Activated gamma-delta T cell treated with anti-CD3 and anti-CD28 coated beads, Interleukin-2, amount 50 U/mL, for 16 hours (primary cell): ENCODE data around the gene EVA1C.
"Not testable (repeated sequence)": the region's sequence is repeated elsewhere in the genome, so short reads cannot be mapped to it uniquely, and the experiment has no call there.

Source experiments
- DNase-seq: peaks from one replicate; pipeline ENCODE4 v3.0.0-alpha.2; 2020; ENCODE audit warnings: low read depth

EVA1C gene

DNA sequence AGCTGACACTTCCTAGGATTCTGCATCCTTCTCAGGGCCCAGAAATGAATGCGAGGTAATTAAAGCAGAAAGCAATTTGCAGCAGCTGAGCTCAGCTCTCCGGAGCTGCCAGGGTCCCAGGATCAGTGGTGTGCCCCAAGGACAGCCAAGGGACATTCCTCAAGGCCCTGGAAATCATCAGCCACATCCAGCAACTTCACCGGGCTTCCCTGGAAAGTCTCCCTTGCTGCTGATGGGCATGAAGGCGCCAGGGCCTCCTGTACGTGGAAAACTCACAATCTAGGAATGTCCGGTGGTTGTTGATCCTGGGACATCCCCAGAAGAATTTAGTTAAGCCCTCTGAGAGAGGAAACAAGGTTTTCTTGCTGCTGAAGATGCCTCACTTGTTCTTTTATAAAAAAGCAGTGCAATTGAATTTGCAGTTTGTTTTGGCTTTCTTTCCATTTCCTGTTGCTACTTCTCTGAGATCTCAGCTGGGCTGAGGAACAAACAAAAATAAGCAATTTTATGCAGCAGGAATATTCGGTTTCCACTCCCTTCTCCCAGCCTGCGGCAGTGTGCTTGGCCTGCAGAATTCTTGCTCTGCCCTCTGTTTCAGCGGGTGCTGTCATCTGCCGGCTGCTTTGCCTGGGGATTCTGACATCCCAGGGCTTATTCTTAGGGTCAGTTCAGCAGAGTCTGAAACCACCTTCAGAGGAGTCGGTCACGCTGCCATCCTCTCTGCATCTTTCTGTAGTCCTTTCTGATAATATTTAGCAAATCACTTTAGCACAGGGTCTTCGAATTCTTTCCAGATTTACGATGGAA lies 86.9 kb downstream of the EVA1C start:
- DNase-seq: no peak

DNA sequence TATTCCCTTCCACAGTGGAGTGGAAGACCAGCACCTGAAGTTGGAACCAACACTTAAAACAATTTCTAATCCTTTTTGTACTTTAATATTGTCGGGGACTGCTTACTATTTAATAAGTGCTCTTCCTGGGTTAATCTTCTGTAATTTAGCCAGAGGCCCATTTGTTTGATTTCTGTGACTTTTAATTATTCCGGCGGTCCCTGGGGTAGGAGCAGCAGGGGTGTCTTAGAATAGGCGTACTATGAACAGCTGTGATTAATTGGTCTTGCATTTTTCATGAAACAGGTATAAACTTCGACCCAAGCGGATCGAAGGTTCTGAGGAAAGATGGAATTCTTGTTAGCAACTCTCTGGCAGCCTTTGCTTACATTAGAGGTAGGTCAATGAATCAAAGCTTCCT lies 91.1 kb downstream of the EVA1C start:
- DNase-seq: not testable (repeated sequence)

DNA sequence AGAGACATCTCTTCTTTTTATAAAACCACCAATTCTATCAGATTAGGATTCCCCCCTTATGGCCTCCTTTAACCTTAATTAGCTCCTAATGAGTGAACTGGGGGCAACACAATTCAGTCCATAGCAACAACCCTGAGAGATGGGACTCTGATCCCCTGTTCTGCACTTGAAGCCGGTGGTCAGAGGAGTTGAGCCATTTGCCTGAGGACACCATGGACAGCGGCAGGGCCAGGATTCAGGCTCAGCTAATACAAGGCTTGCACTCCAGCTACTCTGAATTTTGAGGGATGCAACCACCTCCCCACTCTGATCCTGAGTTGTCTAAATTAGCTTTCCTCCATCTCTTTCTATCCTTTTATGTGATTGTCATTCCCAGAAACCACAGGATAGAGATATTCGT lies 93.3 kb downstream of the EVA1C start:
- not testable (repeated sequence) for DNase-seq

DNA sequence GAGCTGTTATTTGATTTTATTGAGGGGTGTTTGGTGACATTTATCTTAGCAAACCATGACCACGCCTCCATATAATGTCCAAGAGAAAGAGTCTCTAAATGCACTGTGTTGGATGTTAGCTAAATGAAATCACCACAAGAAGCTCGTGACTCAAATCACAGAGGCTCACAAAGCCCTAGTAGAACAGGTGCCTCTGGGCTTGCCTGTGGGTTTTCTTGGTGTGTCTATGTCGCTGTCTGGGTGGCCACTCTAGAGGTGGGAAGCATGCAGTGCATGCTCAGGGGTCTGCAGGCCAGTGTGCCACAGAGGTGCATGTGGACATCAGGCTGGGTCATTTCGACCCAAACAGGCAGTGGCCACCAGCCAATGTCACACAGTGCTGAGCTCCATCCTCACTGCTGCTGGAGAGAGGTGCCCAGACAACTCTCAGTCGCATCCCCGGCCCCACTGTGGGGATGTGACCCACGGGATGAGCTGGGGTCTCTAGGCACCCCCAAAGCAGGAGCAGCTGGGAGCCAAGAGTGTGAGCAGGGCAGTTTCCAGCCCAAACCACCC lies 94.0 kb downstream of the EVA1C start:
- DNase-seq: not testable (repeated sequence)

DNA sequence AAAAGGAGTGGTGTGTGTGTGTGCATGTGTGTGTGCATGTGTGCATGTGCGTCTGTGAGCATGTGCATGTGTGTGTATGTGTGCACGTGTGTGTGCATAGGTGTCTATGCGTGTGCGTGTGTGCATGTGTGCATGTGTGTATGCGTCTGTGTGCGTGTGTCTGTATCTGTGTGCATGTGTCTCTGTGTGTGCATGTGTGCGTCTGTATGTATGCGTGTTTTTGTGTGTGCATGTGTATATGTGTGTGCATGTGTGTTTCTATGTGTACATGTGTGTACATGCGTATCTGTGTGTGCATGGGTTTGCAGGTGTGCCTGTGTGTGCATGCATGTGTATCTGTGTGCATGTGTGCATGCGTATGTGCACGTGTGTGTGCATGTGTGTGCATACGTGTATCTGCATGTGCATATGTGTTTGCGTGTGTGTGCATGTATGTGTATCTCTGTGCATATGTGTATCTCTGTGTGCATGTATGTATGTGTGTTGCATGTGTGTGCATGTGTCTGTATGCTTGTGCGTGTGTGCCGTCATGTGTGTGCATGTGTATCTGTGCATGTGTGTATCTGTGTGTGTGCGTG lies 94.9 kb downstream of the EVA1C start:
- DNase-seq: no peak

DNA sequence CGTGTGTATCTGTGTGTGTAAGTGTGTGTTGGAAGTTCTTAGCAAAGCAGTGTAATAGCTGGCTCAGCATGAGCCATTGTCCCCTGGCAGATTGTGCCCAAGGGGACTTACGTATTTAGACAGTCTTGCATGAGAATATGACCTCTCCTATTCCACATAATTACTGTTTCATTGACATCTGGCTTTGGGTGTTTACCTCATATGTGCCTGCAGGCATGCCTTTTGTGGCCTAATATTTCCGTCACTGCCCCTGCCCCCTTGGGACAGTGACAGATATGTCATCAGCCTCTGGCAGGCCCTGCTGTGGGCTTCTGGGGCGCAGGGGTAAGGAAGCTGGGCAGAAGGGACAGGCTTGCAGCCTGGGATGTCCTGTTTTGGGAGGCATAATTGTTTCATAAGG lies 95.5 kb downstream of the EVA1C start:
- DNase-seq: not testable (repeated sequence)

DNA sequence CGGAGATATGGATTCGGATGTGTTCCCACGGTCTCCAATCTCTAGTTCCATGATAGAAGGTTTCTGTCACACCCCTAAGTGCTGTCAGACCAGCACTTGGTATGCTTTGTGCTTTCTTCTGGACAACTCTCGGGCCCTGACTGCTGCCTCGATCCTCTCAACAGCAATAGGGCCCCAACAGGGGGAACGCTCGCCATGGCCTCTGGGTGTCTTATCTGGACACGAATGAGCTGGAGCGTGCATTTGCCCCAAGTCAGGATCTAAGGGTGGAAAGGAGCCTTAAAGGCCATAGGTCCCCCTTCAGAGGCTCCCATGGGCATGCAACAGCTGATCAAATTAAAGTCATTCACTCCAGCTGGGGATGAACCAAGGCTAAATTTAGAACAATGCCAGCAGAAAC lies 96.1 kb downstream of the EVA1C start:
- no peak for DNase-seq

DNA sequence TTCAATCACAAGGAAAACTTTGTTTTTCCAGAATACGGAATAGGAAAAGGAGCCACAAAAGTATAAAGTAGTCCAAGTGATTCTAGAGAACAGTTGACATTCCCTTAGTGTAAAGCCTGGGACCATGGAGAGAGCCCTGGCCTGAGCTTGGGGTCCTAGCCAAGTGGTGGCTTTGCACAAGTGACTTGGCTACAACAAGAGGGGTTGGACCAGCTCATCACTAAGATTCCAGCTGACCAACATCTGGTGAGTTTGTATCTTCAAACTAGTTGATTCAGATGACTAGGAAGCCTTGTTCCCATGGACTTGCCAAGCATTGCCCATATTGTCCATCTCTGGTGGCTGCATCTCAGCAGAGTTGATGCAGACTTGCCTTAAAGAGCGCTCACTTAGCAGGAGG lies 96.5 kb downstream of the EVA1C start:
- not testable (repeated sequence) for DNase-seq

DNA sequence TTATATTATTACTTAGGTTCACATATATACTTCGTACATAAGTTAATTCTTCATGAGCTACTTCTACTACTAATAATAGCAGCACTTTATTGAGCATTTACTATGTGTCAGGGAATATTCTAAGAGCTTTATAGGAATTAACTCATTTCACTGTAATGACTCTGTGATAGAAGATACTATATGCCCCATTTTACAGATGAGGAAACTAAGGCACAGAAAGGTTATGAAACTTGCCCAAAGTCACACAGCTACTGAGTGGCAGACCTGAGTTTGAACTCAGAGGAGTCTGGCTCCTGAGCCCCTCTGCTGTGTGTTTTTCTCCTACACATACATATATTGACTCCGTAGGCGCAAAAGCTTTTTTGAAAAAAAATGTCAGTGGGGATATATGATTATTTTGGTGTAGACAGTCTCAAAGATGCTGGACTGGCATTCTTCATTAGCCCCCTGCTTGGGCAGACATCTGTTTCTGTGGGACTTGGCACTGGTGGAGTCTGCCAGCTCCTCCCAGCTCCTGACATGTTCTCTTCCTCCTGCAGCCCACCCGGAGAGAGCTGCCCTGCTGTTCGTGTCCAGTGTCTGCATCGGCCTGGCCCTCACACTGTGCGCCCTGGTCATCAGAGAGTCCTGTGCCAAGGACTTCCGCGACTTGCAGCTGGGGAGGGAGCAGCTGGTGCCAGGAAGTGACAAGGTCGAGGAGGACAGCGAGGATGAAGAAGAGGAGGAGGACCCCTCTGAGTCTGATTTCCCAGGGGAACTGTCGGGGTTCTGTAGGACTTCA lies 102.0 kb downstream of the EVA1C start:
- DNase-seq: no peak

DNA sequence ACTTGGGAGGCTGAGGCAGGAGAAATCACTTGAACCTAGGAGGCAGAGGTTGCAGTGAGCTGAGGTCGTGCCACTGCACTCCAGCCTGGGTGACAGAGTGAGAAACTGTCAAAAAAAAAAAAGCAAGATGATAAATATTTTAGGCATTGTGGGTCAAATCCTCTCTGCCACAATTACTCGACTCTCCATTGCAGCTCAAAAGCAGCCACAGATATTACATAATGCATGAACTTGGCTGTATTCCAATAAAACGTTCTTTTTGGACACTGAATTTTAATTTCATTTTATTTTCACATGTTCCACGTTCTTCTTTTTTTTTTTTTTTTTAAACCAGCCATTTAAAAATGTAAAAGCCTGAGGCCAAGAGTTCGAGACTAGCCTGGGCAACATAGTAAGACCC lies 103.4 kb downstream of the EVA1C start:
- no peak for DNase-seq

DNA sequence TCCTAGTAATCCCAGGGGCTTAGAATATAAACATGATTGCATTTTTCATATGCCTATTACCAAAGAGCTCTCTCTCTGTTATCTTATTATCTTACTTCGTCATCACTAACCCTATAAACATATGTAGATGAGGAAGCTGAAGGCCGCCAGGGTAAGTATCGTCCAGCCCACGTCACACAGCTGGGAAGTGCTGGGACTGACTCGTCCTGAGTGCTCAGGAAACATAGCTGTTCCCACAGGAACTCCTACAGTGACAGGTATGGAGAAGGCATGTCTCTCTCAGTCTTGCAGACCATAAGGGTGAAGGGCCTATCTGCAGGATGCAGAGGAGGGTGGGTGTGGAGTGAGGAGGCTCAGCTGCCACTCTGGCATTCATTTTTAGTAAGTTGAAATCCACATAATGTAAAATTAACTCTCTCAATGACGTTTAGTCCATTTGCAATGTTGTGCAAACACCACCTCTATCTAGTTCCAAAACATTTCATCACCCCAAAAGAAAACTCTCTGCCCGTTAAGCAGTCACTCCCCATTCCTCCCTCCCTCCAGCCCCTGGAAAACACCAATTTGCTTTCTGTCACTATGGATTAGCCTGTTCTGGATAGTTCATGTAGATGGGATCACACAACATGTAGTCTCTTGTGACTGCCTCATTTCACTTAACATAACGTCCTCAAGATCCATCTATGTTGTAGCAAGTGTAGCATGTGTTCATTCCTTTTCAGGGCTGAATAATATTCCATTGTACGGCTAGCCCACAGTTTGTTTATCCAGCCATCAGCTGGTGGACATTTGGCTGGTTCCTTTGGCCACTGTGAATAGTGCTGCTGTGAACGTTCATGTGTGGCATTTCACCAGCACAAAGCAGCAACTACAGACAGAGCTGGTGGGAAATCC lies 104.5 kb downstream of the EVA1C start:
- no peak for DNase-seq

DNA sequence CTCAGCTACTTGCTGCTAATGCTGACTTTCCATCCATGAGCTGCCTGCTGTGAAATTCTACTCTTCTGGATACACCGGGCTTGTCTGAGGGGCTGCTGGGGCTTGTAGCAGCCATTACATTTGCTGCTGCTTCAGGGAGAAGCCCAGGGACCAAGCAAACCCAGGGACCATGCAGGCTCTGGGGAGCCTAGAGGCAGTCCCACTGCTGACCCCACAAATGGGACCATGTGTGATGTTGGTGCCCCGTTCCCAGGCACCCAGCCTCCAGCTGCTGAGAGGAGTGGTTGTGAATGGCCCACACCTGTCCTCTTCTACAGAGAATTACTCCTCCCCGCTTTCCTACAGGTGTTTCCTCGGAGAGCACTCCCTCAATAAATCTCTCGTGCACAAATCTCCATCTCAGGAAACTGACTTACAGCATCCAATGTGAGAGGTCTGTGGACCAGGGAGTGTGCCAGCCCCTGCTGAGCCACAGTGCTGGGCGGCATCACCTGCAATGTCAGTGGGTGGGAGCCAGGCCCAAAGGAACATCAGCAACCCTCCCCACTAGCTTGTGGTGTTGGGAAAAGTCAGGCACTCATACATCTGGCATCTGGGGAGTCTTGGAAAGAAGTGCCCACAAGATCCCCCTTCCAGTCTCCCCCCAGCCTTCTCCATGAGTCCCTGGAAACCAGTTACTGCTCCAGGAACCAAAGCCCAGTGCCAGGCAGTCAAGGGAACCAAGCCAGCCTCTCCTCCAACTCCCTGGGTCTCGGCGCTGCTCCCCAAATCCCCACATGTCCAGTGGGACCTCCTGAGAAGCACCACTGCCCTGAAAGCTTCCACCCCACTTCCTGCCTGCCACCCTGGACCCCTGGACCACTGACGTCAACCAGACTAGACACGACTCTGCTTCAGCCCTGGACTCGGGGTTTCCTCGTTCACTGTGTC lies 107.7 kb downstream of the EVA1C start:
- no peak for DNase-seq

DNA sequence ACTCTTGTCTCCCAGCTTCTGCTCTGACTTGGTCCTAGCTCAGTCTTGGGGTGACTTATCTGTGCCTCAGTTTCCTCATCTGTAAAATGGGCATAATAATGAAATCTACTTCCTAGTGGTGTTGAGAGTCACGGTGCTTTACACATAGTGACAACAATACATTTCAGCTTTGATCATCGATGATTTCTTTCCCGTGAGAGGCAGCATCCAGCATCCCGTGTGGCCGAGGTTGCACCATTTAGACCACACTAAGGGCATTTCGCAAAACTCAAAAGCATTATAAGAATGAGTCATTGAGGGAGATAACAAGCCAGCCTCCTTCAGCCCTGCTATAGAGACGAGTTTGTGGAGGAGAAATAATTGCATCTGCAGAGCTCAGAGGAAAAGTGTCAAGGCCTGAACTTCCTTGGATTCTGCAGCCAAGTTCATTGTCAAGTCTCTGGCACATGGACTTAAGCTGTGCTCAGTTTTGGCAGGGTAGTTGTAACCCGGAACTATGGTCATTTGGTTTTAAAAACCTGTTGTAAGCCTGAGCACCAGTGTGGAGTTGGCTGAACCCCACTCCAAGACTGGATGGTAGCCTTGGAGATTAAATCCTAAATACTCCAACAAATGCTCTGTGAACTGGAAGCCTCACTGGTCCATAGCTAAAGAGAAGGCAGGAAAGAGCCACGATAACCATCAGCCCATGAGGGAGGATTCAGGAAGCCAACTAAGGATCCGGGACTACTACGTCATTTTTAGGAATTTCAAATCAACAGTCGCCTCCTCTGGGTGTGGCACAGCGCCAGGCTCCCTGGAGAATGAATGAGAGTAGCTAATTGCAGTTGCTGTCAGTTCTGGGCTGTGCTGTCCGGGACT lies 108.6 kb downstream of the EVA1C start:
- DNase-seq: no peak

DNA sequence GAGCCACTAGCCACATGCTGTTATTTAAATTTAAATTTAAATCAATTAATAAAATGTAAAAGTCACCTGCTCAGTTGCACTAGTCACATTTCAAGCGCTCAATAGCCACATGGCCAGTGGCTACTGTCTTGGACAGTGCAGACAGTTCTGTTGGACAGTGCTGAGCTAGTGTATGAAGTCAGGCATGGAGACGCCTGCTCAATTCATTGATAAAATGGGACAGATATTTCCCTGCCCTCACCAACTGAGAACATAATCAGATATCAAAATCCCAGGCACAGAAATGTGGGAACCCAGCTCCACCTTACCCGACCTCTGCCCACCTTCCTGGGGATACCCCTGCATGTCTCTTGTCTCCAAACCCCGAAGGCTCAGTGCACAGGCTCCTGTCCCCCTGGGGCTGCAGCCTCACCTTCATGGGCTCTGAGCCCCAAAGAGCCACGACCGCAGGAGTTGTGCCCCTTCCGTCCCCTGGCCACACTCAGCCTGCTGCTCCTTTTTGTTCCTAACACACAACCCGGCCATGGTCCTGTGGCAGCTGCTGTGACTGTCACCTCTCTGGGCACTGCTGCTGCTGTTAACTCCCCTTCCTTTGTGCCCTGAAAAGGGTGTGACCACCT lies 109.3 kb downstream of the EVA1C start:
- DNase-seq: no peak

DNA sequence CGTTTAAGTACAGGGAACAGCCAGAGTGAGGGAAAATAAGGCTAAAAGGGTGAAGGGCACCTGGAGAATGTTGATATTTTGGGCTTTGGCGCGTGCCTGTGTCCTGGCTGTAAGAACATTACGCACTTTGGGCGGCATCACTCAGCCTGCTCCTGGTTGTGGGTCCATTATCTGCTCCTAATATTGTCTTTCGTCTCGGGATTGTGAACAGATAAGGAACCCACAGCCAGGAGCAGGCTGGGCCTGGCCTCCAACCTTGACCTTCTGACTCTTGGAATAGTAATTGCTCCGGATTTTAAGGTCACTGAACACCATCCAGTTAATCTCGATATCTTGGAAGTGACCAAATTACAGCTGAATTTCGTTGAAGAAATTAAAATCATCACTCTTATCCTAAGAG lies 111.0 kb downstream of the EVA1C start:
- no peak for DNase-seq

DNA sequence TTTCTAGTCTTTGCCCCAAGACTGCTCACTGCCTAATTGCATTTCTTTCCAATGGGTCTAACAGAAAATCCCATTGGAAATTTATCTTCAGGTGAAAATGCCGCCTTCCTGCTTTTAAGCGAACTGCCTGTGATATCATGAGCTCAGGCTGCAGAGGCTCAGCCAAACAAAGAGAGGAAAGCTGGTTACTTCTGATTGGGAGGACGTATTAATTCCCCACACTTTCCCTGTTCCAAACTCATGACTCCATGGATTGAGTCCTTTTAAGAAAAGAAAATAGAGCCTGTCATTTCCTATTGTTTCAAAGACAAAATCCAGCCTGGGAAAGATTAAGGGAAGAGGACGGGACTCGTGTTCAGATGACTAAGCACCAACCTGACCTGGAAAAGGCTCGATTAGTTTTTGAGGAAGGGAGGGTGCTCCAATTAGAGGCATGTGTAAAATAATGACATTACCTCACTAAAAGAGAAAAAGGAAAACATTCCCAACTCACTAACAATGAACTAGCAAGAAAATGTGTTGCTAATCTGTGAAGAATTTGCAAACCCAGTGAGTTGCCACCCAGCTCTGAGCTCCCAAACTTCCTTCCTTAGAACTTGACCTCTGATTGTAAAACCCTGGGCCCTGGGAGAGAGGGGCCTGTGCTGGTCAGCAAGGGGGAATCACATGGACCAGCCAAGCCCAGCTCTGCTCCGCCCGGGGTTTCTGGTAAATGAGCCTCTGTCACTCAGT lies 111.6 kb downstream of the EVA1C start:
- DNase-seq: no peak

DNA sequence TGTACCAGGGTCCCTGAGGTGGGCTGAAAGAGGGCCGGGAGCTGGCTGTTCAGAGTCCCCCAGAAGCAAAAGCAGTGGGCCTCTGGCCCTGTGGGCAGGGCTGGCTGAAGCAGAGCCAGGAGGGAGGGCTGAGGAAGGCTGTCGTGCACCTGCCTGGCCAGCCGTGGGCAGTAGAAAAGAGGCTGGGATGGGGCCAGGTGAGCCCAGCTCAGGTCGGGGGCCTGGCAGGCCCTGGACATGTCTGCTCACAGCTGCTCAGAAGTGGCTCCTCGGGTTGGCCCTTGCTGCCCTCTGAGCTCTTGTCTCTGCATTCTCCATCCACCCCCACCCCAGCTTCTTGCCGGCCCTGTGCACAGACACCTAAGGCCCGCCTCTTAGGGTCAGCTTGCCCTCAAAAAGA lies 112.8 kb downstream of the EVA1C start:
- DNase-seq: no peak

DNA sequence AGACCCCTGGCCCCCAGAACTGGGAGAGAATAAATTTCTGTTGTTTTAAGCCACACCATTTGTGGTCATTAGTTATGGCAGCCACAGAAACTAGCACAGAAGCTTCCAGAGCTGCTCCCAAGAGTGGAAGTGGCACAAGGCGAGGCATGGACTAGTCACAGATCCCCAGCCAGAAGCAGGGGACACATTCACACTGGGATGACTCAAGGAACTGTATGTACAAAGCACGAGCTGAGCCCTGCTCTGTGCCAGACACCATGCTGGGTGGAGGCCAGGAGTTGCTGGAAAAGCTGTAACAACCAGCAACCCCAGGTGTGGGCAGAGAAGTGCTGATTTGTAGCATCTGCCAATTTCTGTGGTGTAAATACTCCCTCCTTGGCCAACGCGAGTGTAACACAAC lies 117.2 kb downstream of the EVA1C start:
- no peak for DNase-seq

DNA sequence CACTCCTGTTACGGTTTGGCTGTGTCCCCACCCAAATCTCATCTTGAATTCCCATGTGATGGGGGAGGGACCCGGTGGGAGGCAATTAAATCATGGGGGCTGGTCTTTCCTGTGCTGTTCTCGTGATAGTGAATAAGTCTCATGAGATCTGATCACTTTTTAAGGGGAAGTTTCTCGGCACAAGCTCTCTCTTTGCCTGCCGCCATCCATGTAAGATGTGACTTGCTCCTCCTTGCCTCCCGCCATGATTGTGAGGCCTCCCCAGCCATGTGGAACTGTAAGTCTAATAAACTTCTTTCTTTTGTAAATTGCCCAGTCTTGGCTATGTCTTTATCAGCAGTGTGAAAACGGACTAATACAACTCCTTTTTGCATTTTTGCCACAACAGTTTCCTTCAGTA lies 118.3 kb downstream of the EVA1C start:
- not testable (repeated sequence) for DNase-seq
